Thyroid gland (tissue), 4 donors: ENCODE results near the gene EPB41L1. TPM values are rescaled to one million over a fixed set of nuclear protein-coding genes. Genes with fewer than 3 reads are reported as not detected.

ENCODE experiments used
- DNase-seq, 2 donors: peaks; one replicate each; pipeline ENCODE4 v3.0.0-alpha.2; 2019
- H3K27ac ChIP-seq, 3 donors: fragments of 200-600 bp; sonication (generic); 1 replicate in 2 of 3; 2 replicates in 1 of 3; pipeline ENCODE4 v1.5.1; 2016 to 2019; ENCODE audit warnings: mild to moderate bottlenecking in 1 of 3, moderate library complexity in 1 of 3
- H3K27me3 ChIP-seq: fragments of 200-600 bp; sonication (generic); one replicate; pipeline ENCODE4 v1.5.1; 2019
- H3K36me3 ChIP-seq, 2 donors: fragments of 200-600 bp; sonication (generic); one replicate each; pipeline ENCODE4 v1.5.1; 2016 to 2019
- H3K4me1 ChIP-seq, 2 donors: fragments of 200-600 bp; sonication (generic); one replicate each; pipeline ENCODE4 v1.5.1; 2017 to 2019
- H3K4me3 ChIP-seq, 3 donors: fragments of 200-600 bp; sonication (generic); replicated peaks in 1 of 3; 1 replicate in 2 of 3; 2 replicates in 1 of 3; pipeline ENCODE4 v1.5.1; 2016; ENCODE audit warnings: mild to moderate bottlenecking in 1 of 3
- H3K9me3 ChIP-seq: fragments of 200-600 bp; sonication (generic); one replicate; pipeline ENCODE4 v1.5.1; 2017
- CTCF ChIP-seq, 6 experiments: fragments of 200-600 bp in 3 of 6; fragments of 450-650 bp in 3 of 6; sonication (generic) in 3 of 6; IDR thresholded peaks; one replicate each; pipeline ENCODE4 v1.5.1; 2016 to 2019; ENCODE audit warnings: antibody characterized with exemption in 6 of 6, mild to moderate bottlenecking in 2 of 6, inconsistent platforms in 1 of 6, moderate library complexity in 1 of 6
- POLR2A ChIP-seq, 2 donors: fragments of 450-650 bp; IDR thresholded peaks; one replicate each; pipeline ENCODE4 v1.6.1; 2017; ENCODE audit warnings: antibody characterized with exemption in 2 of 2, mild to moderate bottlenecking in 2 of 2, moderate library complexity in 1 of 2
- WGBS, 2 donors: methylation state at CpG; one replicate each; pipeline ENCODE4 v1.1.5; 2017; 5-methylcytosine and 5-hydroxymethylcytosine counted together
- intact Hi-C: fragments of 100-400 bp; cut with DNase I; formaldehyde crosslinking; loops from one replicate; pipeline ENCODE4 v1.15.1; 2023
- total RNA-seq, 4 donors: library from RNA; depleted of rRNA; stranded (reverse); fragments of >200 nt; gene quantifications; one replicate each; pipeline ENCODE4 v1.2.3, GENCODE V29; 2016

EPB41L1 gene
- total RNA-seq, 4 donors from 2014 or later = 15.4 to 75.2 (median 42.3) TPM

DNA sequence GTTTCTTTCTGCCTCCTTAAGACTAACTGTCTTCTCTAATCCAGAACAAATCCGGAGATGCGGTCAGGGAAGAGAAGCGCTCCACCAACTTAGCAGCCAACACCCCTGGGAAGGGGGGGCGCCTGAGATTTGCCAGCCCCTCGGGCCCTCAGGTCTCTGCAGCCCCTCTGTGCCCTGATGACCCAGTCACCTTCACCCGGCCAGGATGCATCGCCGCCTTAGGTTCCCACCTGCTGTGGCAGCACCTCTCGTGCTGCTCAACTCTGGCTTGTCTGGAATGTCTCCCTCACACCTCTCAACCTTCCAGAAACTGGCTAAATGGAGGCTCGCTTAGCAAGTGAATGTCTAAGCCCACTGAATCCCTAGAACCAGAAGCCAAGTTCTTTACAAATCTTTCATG, 53.7 kb downstream of the EPB41L1 start:
- Histone ChIP-seq H3K4me3 (no peak overlapping the region), H3K36me3 (peaks cover 4 to 13% of the 10 kb centered on the region in 2 donors), H3K9me3 (no peaks in the 10 kb centered on the region), H3K4me1 (peaks cover 0 to 6% of the 10 kb centered on the region in 2 donors), H3K27me3 (no peaks in the 10 kb centered on the region), H3K27ac (no peak overlapping the region)
- no peak for DNase-seq
- intact Hi-C loops = loop anchor here (5.0 kb wide), 1 partner anchor 224 kb away; no protein-coding TSS in a partner anchor
- WGBS, 2 donors = 85 to 90% methylated on average over 10 of the region's 10 CpGs
- TF ChIP-seq CTCF (IDR thresholded peaks at IDR 0.05) (no peak), POLR2A (IDR thresholded peaks at IDR 0.05) (no peak)

- Histone ChIP-seq H3K9me3 (no peaks in the 10 kb centered on the region), H3K36me3 (peaks cover 10 to 13% of the 10 kb centered on the region in 2 donors), H3K27me3 (no peaks in the 10 kb centered on the region), H3K27ac (no peak overlapping the region), H3K4me1 (no peaks in the 10 kb centered on the region), H3K4me3 (no peak overlapping the region)
- TF ChIP-seq POLR2A (IDR thresholded peaks at IDR 0.05) (no peak), CTCF (IDR thresholded peaks at IDR 0.05) (no peak)
- 80 to 87% methylated on average over 5 of the region's 5 CpGs for WGBS, 2 donors
- no peak for DNase-seq
- intact Hi-C loops = no loop called here
Observed at GRCh38 chr20:36210436-36211021, 56.0 kb downstream of the EPB41L1 start.

- H3K27me3 ChIP-seq = no peaks in the 10 kb centered on the region
- intact Hi-C loops = no loop called here
- no peak for DNase-seq
- H3K27ac ChIP-seq = no peak overlapping the region
- peaks cover 6% of the 10 kb centered on the region in 2 donors for H3K36me3 ChIP-seq
- no peaks in the 10 kb centered on the region for H3K9me3 ChIP-seq
- H3K4me1 ChIP-seq = no peaks in the 10 kb centered on the region
- TF ChIP-seq POLR2A (IDR thresholded peaks at IDR 0.05) = no peak
- no peak for TF ChIP-seq CTCF (IDR thresholded peaks at IDR 0.05)
- 66 to 75% methylated on average over 2 of the region's 2 CpGs for whole genome bisulfite sequencing, 2 donors
- H3K4me3 ChIP-seq = no peak overlapping the region
Observed at GRCh38 chr20:36213362-36213761, 58.8 kb downstream of the EPB41L1 start.

GRCh38 chr20:36214684-36215256, 60.2 kb downstream of the EPB41L1 start:
- intact Hi-C loops = no loop called here
- Histone ChIP-seq H3K4me3 (no peak overlapping the region), H3K4me1 (no peaks in the 10 kb centered on the region), H3K27ac (no peak overlapping the region), H3K9me3 (no peaks in the 10 kb centered on the region), H3K36me3 (peaks cover 6 to 9% of the 10 kb centered on the region in 2 donors), H3K27me3 (no peaks in the 10 kb centered on the region)
- no peak for DNase-seq
- no peak for TF ChIP-seq POLR2A (IDR thresholded peaks at IDR 0.05)
- TF ChIP-seq CTCF (IDR thresholded peaks at IDR 0.05) = peak in 1 of 6 experiments; percentile 28
- WGBS, 2 donors = 72 to 74% methylated on average over 5 of the region's 5 CpGs

DNA sequence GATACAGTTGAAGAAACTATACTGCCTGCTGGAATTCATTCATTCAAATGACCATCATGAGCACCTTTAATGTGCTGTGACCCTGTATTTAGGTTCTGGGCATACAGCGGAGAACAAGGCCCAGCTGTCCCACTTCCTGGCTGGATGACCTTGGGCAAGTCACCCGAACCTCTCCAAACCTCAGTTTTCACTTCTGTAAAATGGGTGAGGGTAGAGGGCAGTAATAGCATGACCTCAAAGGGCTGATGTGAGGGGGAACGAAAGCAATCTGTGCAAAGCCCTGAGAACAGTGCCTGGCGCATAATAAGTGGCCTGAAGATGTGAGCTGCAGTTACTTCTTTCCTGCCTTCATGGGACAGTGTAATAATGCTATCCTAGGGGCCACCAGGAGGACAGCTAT, 61.2 kb downstream of the EPB41L1 start:
- TF ChIP-seq CTCF (IDR thresholded peaks at IDR 0.05) (no peak), POLR2A (IDR thresholded peaks at IDR 0.05) (no peak)
- WGBS, 2 donors = 96 to 99% methylated on average over 4 of the region's 4 CpGs

More for the DNA sequence above, 61.2 kb downstream of the EPB41L1 start:
- Histone ChIP-seq H3K36me3 (peaks cover 6 to 9% of the 10 kb centered on the region in 2 donors), H3K27ac (no peak overlapping the region), H3K9me3 (no peaks in the 10 kb centered on the region), H3K4me1 (no peaks in the 10 kb centered on the region), H3K27me3 (no peaks in the 10 kb centered on the region), H3K4me3 (no peak overlapping the region)
- no peak for DNase-seq
- intact Hi-C loops = no loop called here
